Peyer's patch (tissue), 4 donors: ENCODE data around the gene ZNF18.

ENCODE experiments used
- CTCF ChIP-seq, 6 experiments: fragments of 450-650 bp in 4 of 6; fragments of 200-600 bp in 2 of 6; sonication (generic) in 1 of 6; IDR thresholded peaks; one replicate each; pipeline ENCODE4 v1.5.1; 2017 to 2019; ENCODE audit warnings: antibody characterized with exemption in 6 of 6, mild to moderate bottlenecking in 3 of 6, moderate library complexity in 1 of 6
- POLR2A ChIP-seq, 2 donors: fragments of 450-650 bp; IDR thresholded peaks; one replicate each; pipeline ENCODE4 v1.5.1; 2017; ENCODE audit warnings: antibody characterized with exemption in 2 of 2, mild to moderate bottlenecking in 2 of 2, moderate library complexity in 2 of 2

DNA sequence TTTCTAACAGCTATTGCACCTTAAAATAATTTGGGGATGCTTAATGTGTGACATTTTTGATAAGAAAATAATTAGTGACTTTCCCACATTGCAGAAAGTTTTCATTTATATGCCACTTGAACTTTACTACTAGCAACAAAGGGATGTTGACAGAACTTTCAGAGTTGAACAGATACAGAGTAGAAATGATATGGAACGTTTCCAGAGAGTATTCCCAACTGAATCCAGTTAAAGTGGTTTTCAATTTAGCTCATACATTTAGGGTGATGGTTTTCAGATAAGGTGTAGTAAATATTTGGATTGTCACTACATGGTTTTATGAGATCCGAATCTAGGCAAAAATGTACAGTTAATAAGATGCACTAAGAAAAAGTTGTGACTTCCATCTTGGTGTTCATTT, 40.7 kb upstream of the ZNF18 start:
- TF ChIP-seq CTCF (IDR thresholded peaks at IDR 0.05) (no peak), POLR2A (IDR thresholded peaks at IDR 0.05) (no peak)
